Loucy (cell line): ENCODE measurements around the gene ETNPPL.

Experiments used
- CTCF ChIP-seq: fragments of 200-600 bp; sonication (generic); conservative IDR thresholded peaks from 2 replicates; pipeline ENCODE4 v1.5.1; 2014; ENCODE audit warnings: mild to moderate bottlenecking, antibody characterized with exemption, low read length
- EZH2phosphoT487 ChIP-seq: fragments of 200-600 bp; IDR thresholded peaks from 2 replicates; pipeline ENCODE4 v1.6.1; 2018; ENCODE audit warnings: antibody characterized with exemption, mild to moderate bottlenecking, moderate library complexity, borderline replicate concordance

- no peak for TF ChIP-seq CTCF
- no peak for TF ChIP-seq EZH2phosphoT487
These were observed 41.9 kb upstream of the ETNPPL start for GRCh38 chr4:108804648-108805273.
